Measurements from ENCODE around the gene SLC5A4.

GRCh38 chr22:32222991-32223390 lies 32.2 kb downstream of the SLC5A4 start:
- TF ChIP-seq EZH2 (optimal IDR thresholded peaks at IDR 0.05; ENCODE audit: low read depth, low read length) (no peak), CTCF (IDR thresholded peaks at IDR 0.05; ENCODE audit: low read length) (no peak), EZH2phosphoT487 (IDR thresholded peaks at IDR 0.05; ENCODE audit: low read length) (no peak)

Measured in MM.1S (cell line).